GM10248 (cell line): ENCODE data around the gene FUS.

ENCODE experiments used
- CTCF ChIA-PET: fragments of 300-600 bp; sonication (Branson Sonifier 250); formaldehyde crosslinking; extraction: SDS; loops from one replicate; lab custom pipeline; 2021; ENCODE audit warnings: antibody characterized with exemption; lab: Yijun Ruan, JAX
- POLR2A ChIA-PET: fragments of 350-650 bp; sonication (Branson Sonifier 250); formaldehyde crosslinking; extraction: SDS; loops from one replicate; lab custom pipeline; 2020; ENCODE audit warnings: antibody characterized with exemption; lab: Yijun Ruan, JAX
- DNase-seq: peaks from one replicate; pipeline ENCODE4 v3.0.0; 2012; ENCODE audit errors: extremely low spot score
- TF ChIP-seq, protein P1 (sequence below): IDR thresholded peaks from 2 replicates; pipeline ENCODE4 v1.5.1; 2012; ENCODE audit warnings: mild to moderate bottlenecking, low read depth; ENCODE audit errors: extremely low read depth, missing control alignments, control extremely low read depth

The FUS gene

DNA sequence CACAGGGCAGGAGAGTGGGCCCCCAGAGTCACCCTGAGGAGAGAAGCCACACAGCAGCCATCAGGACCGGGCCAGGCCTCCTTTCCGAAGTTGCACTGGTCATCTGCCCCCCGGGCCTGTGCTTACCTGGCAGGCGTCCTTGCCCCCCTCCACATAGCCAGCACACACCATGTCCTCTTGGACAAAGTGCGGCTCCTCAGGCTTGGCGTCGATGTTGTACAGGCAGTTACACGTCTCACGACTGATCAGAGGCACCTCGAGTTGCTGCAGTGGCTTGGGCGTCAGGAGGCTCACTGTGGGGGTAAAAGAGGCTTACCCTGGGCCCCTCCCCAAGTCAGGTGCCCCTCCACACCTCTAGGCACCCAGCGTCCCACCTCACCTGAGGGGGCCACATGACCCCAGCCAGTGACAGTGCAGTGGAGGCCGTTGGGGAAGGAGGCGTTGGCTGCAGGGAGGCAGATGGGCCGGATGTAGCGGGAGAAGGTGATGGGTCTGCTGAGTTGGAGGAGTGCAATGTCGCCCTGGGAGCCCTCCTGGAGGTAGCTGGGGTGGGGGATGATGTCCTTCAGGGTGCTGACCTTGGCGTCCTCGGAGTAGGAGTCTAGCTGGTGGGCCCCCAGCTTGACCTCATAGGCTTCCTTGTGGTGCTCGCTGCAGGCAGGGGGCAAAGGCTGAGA is 47.5 kb upstream of the FUS start:
- no peak for DNase-seq
- ChIA-PET CTCF (interaction anchor here (1.0 to 8.5 kb wide), 4 partner anchors 9 to 148 kb away, joined by 3 to 68 read pairs (median 4); partner anchors contain the start of gene HSD3B7), POLR2A (interaction anchor here (0.8 to 1.6 kb wide), 2 partner anchors 11 to 15 kb away, joined by 3 to 5 read pairs; partner anchors contain the start of gene KAT8)
- TF ChIP-seq, protein P1, sequence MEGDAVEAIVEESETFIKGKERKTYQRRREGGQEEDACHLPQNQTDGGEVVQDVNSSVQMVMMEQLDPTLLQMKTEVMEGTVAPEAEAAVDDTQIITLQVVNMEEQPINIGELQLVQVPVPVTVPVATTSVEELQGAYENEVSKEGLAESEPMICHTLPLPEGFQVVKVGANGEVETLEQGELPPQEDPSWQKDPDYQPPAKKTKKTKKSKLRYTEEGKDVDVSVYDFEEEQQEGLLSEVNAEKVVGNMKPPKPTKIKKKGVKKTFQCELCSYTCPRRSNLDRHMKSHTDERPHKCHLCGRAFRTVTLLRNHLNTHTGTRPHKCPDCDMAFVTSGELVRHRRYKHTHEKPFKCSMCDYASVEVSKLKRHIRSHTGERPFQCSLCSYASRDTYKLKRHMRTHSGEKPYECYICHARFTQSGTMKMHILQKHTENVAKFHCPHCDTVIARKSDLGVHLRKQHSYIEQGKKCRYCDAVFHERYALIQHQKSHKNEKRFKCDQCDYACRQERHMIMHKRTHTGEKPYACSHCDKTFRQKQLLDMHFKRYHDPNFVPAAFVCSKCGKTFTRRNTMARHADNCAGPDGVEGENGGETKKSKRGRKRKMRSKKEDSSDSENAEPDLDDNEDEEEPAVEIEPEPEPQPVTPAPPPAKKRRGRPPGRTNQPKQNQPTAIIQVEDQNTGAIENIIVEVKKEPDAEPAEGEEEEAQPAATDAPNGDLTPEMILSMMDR = no peak

- ChIA-PET CTCF (interaction anchor here (1.0 to 1.9 kb wide), 2 partner anchors 9 to 14 kb away, joined by 3 to 6 read pairs; no protein-coding TSS in a partner anchor), POLR2A (interaction anchor here (1.6 kb wide), 1 partner anchor 16 kb away, joined by 5 read pairs; the partner anchor contains the start of gene KAT8)
- TF ChIP-seq, protein P1 = no peak
- no peak for DNase-seq
These were observed 46.9 kb upstream of the FUS start for GRCh38 chr16:31133046-31133501.

DNA sequence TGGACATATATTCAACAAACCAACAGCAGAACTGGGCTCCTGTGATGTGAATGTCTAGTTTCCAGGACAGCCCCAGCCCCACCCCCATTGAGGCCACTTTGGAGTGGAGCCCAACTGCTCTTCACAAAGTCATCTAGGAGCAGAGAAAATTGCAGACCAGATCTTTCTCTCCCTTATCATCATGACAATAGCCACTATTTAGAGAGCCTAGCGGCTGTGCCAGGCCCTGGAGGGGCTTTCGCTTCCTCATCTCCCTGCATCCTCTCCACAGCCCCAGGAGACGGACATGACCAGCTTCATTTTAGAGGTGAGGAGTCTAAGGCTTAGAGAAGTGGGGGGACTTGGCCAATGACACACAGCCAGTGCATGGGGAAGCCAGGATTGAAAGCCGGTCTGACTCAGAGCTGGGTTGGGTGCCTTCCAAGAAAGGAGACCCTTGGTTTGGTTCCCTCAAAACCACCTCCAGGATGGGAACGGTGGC is 45.8 kb upstream of the FUS start:
- DNase-seq = no peak
- TF ChIP-seq, protein P1 = no peak
- ChIA-PET POLR2A (interaction anchor here (0.5 kb wide), 1 partner anchor 50 kb away, joined by 3 read pairs; no protein-coding TSS in a partner anchor), CTCF (interaction anchor here (1.6 to 1.9 kb wide), 2 partner anchors 8 to 13 kb away, joined by 5 to 6 read pairs; no protein-coding TSS in a partner anchor)

- CTCF ChIA-PET = interaction anchor here (1.0 to 1.9 kb wide), 4 partner anchors 8 to 25 kb away, joined by 3 to 6 read pairs (median 4); no protein-coding TSS in a partner anchor
- no peak for DNase-seq
These were observed 45.1 kb upstream of the FUS start for GRCh38 chr16:31134625-31135534.

DNA sequence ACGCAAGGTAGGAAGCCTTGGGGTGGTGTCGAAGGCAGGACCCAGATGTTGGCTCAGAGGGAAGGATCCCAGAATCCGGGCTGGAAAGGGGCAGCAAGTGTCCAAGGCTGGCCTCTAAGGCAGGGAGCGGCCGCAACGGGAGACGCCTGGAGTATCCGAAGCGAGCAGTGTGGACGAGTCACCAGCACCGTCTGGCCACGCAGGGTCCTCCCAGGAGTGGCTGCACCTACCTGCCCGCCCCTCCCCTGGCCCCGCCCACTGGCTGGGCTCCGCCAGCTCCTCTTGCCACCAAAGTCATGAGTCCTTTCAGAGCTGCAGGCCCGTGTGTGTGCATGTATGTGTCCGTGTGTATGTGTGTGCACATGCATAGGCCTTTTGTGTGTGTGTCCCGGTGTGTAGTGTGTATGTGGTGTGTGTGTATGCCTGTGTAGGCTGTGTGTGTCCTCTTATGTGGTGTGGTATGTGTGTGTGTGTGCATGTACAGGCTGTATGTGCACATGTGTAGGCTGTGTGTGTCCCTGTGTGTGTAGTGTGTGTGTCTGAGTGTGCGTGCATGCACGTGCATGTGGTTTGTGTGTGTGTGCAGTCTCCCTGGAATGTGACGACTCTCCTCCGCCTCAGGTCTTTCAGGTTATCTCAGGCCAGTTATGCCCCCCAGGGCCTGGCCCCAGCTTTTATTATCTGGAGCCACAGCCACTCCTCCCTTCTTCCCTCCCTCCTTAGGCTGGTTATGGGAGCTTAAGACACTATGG is 44.2 kb upstream of the FUS start, which contains the start of gene PRSS8:
Gene PRSS8 (minus strand): TSS at position 193 of the 752 bp plus-strand sequence. CDS start 229 bp downstream, outside the sequence.
- ChIA-PET POLR2A (interaction anchor here (1.7 kb wide), 1 partner anchor 45 kb away, joined by 6 read pairs; the partner anchor contains the start of gene FUS), CTCF (interaction anchor here (1.0 to 1.1 kb wide), 3 partner anchors 21 to 151 kb away, joined by 3 read pairs; partner anchors contain the start of gene HSD3B7)
- TF ChIP-seq, protein P1 = no peak
- DNase-seq = no peak

More at GRCh38 chr16:31134625-31135534, 45.1 kb upstream of the FUS start:
- TF ChIP-seq, protein P1 = no peak
- POLR2A ChIA-PET = interaction anchor here (0.5 to 1.7 kb wide), 3 partner anchors 45 to 119 kb away, joined by 3 to 6 read pairs (median 4); partner anchors contain the start of gene FUS
